Lower leg skin (tissue), 4 donors: ENCODE results near the gene BIRC3. TPM values are rescaled to one million over a fixed set of nuclear protein-coding genes. Genes with fewer than 3 reads are reported as not detected.

Experiments
- DNase-seq, 2 donors: peaks; one replicate each; pipeline ENCODE4 v3.0.0-alpha.2; 2019; ENCODE audit warnings: low spot score in 2 of 2
- H3K4me3 ChIP-seq: fragments of 200-600 bp; sonication (generic); 2 replicates; pipeline ENCODE4 v1.5.1; 2017; ENCODE audit warnings: mild to moderate bottlenecking, low read depth; ENCODE audit not compliant: poor library complexity, severe bottlenecking
- CTCF ChIP-seq, 3 donors: fragments of 450-650 bp; IDR thresholded peaks; one replicate each; pipeline ENCODE4 v1.5.1; 2016; ENCODE audit warnings: antibody characterized with exemption in 3 of 3, mild to moderate bottlenecking in 3 of 3, moderate library complexity in 2 of 3
- POLR2A ChIP-seq, 2 donors: fragments of 450-650 bp; IDR thresholded peaks; one replicate each; pipeline ENCODE4 v1.6.1; 2016 to 2017; ENCODE audit warnings: antibody characterized with exemption in 2 of 2, mild to moderate bottlenecking in 1 of 2, moderate library complexity in 1 of 2
- WGBS, 2 donors: methylation state at CpG; one replicate each; pipeline ENCODE4 v1.1.5; 2018; 5-methylcytosine and 5-hydroxymethylcytosine counted together
- intact Hi-C: fragments of 100-400 bp; cut with DNase I; formaldehyde crosslinking; loops from one replicate; pipeline ENCODE4 v1.15.0; 2023; ENCODE audit warnings: low total_unique reads
- total RNA-seq, 4 donors: library from RNA; depleted of rRNA; stranded (reverse); fragments of >200 nt; gene quantifications; one replicate each; pipeline ENCODE4 v1.1.0, GENCODE V29; 2016

BIRC3 gene
- total RNA-seq, 4 donors from 2014 or later = 10.1 to 17.6 (median 10.8) TPM

DNA sequence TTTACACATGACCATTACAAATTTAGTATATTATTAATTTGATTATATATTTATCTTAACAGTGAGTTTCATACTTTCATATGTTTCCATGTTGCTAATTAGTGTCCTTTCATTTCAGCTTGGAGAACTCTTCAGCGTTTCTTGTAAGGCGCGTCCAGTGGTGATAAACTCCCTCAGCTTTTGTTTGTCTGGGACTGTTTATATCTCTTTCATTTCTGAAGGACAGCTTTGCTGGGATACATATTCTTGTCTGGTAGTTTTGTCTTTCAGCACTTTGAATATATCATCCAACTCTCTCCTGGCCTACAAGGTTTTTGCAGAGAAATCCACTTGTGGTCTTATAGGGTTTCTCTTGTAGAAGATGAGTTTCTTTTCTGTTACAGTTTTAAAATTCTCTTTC, 42.1 kb downstream of the BIRC3 start:
- H3K4me3 ChIP-seq = no peak overlapping the region
- intact Hi-C loops = no loop called here
- TF ChIP-seq CTCF (IDR thresholded peaks at IDR 0.05) (no peak), POLR2A (IDR thresholded peaks at IDR 0.05) (no peak)
- no peak for DNase-seq
- 77 to 78% methylated on average over 3 of the region's 3 CpGs for WGBS, 2 donors

DNA sequence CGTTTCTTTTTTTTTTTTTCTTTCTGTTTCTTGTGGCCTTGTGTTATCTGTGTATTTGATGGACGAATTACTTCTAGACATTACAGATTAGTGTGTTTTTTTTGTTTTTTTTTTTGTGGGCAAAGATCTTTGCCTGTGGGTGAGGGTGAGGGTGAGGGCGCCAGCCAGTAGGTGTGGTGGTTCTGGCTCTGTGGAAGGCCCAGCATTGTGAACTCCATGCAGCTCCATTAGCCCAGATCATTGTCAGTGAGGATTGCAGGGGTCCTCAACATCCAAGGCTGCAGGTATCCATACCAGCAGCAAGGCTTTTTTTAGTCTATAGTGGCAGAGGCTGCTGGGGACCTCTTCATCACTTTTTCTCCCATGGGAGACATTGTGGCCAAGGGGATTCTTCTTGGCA, 43.4 kb downstream of the BIRC3 start:
- intact Hi-C loops = no loop called here
- 92 to 93% methylated on average over 3 of the region's 3 CpGs for WGBS, 2 donors
- H3K4me3 ChIP-seq = no peak overlapping the region
- no peak for TF ChIP-seq POLR2A (IDR thresholded peaks at IDR 0.05)
- TF ChIP-seq CTCF (IDR thresholded peaks at IDR 0.05) = no peak
- DNase-seq = no peak

GRCh38 chr11:102361086-102362031, 44.1 kb downstream of the BIRC3 start:
- no peak for DNase-seq
- TF ChIP-seq POLR2A (IDR thresholded peaks at IDR 0.05) (no peak), CTCF (IDR thresholded peaks at IDR 0.05) (no peak)
- 88 to 95% methylated on average over 5 of the region's 5 CpGs for WGBS, 2 donors
- H3K4me3 ChIP-seq = no peak overlapping the region
- intact Hi-C loops = no loop called here

- WGBS, 2 donors = 80 to 95% methylated on average over 1 of the region's 1 CpG
- no peak for DNase-seq
- intact Hi-C loops = no loop called here
- H3K4me3 ChIP-seq = no peak overlapping the region
- TF ChIP-seq POLR2A (IDR thresholded peaks at IDR 0.05) (no peak), CTCF (IDR thresholded peaks at IDR 0.05) (no peak)
Observed at GRCh38 chr11:102364991-102365390, 47.7 kb downstream of the BIRC3 start.

- 26 to 29% methylated on average over 6 of the region's 6 CpGs for WGBS, 2 donors
- H3K4me3 ChIP-seq = no peak overlapping the region
- no peak for DNase-seq
- intact Hi-C loops = no loop called here
- TF ChIP-seq CTCF (IDR thresholded peaks at IDR 0.05) = no peak
Observed at GRCh38 chr11:102367364-102367763, 50.1 kb downstream of the BIRC3 start.
